GM12874 (cell line): ENCODE measurements around the gene GRIK3.

Experiments
- TF ChIP-seq, protein P1 (sequence below): IDR thresholded peaks from 2 replicates; pipeline ENCODE4 v1.5.1; 2011; ENCODE audit warnings: low read depth, mild to moderate bottlenecking, control low read depth, low read length, moderate library complexity; ENCODE audit not compliant: insufficient read depth

The GRIK3 gene

DNA sequence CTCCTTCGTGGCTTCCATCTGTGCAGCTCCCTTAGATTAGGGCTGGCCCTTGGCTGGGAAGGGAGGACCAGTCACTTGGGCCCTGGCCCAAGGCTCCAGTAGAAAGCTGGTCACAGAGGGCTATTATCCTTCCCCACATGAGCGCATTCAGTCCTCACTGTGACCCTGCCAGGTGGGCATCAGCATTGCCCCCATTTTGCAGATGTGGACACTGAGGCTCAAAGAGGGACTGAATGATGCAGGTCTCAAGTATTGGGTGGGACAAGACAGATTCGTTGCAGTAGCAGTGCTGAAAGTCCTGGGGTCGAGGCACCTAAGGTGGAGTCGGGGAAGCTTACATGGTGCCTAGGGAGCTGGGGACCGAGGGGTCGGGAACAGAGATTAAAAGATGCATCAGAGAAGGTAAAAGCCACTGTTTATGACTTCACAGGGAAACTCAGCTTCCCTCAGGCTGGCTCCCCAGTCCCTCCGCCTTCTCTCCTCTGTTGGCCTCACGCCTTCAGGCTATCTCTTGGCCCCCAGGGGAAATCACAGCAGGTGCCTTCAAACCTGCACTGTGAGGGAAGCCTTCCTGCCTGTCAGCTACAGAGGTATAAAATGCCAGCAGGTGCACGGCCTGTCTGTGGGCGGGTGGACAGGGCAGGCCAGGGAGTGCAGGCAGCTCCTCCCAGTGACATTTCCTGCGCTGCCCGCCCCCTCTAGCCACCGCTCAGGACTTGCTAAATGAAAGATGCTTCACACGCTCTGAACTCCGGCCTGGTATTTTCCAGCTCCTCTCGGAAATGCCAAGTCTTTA is 178.4 kb downstream of the GRIK3 start:
- TF ChIP-seq, protein P1, sequence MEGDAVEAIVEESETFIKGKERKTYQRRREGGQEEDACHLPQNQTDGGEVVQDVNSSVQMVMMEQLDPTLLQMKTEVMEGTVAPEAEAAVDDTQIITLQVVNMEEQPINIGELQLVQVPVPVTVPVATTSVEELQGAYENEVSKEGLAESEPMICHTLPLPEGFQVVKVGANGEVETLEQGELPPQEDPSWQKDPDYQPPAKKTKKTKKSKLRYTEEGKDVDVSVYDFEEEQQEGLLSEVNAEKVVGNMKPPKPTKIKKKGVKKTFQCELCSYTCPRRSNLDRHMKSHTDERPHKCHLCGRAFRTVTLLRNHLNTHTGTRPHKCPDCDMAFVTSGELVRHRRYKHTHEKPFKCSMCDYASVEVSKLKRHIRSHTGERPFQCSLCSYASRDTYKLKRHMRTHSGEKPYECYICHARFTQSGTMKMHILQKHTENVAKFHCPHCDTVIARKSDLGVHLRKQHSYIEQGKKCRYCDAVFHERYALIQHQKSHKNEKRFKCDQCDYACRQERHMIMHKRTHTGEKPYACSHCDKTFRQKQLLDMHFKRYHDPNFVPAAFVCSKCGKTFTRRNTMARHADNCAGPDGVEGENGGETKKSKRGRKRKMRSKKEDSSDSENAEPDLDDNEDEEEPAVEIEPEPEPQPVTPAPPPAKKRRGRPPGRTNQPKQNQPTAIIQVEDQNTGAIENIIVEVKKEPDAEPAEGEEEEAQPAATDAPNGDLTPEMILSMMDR = no peak

DNA sequence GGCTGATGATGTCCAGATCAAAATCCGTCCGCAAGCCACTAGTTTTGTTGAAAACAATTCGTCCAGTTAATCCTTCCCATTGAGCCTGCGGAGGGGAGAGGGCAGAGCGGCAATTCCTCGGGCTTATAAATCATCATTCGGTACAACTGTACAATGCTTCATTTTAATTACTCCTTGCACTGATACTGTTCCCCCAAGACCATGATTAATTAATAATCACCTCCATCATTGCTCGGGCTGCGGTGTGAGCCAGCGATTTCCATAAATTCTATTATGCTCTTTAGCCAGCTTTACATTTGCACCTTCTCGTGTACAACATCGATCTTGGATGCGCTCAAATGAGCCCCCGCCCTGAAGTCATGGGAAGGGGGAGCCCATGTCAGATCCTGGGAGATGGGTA is 180.7 kb downstream of the GRIK3 start:
- TF ChIP-seq, protein P1 = no peak

DNA sequence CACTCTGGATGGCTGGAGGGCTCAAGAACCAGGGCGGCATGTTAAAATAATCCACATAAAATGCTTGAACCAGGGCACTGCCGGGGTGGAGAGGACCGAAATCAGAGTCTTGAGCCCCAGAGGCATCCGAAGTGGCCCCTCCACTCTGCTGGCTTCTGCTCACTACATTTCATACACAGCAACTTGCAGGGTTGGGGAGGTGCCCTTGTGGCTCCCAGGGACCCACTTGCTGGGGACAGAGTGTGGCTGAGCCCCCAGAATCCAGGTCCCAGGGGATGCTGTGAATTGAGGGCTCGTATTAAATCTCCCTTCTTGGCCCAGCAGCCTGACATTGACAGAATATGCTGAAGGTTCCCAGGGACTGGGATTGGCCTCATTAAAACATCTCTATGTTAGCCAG is 181.7 kb downstream of the GRIK3 start:
- TF ChIP-seq, protein P1 = no peak

DNA sequence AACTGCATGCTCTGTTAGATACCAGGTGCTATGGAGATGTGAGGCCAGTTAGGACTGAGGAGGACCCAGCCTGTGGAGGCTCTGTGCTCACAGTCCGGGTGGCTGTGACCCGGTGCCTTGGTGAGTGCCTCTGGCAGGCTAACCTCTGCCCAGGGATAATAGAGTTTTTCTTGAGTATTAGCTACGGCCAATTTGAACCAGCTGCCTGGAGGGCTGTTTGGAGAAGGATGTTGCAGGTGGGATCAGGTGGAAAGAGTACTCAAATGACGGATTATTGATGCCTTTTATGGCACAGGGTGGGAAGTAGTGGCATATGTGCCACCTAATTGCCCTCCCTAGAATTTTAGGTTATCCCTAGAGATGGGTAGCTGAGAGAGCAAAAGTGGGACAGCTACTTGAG is 182.7 kb downstream of the GRIK3 start:
- TF ChIP-seq, protein P1 = no peak

DNA sequence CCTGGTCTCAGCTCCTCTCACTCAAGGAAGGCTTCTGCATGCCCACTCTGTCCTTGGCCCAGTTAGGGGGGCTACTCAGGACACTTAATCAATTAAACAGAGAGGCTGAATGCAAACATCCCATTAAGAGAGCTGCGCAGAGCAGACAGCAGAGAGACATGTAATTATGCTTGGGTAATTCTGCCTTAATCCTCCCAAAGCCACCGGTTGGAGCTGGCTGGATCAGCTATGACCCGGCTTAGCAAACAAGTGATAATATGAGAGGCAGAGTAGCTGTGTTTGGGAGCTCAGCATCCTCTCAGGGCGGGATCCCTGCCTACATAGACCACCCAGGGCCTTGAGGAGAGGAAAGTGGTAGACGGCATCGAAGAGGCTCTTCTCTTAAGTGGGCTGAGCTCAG is 183.2 kb downstream of the GRIK3 start:
- TF ChIP-seq, protein P1 = no peak

DNA sequence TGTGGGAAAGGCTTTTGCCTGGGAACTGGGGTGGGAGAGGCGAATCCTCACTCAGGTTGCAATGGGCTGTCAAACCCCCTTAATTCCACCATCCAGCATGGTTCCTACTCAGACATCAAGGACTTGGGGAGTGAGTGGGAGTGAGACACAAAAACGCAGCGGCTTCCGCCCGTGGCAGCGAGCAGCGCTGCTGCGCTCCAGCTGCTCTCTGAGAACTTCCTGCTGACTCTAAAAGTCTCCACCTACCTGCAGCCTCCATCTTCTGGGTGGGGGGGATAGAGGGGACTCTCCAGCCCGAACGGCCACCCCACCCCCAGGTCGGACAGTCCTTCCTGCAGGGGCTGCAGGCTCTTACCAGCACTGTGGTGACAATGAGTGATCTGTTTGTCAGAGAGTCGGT is 184.4 kb downstream of the GRIK3 start:
- TF ChIP-seq, protein P1 = no peak

DNA sequence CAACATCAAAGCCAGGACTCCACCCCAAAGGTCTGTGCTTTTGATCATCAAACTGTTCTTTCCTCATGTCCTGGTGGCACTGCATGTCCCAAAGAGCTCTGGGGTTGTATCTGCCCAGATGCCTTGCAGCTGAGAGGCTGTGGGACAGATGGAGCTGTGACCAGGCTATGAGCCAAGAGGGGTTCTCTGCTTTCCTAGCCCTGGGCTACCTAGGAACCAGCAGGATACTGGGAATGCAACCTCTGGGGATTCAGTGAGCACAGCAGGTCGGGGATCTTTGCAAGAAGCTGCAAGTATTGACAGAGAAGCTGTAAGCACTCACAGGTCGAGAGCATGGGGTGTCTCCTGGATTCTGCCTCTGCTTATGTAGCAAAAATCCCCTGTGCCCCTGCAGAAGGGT is 186.6 kb downstream of the GRIK3 start:
- TF ChIP-seq, protein P1 = no peak
